Endothelial cell of umbilical vein (primary cell): ENCODE measurements around the gene FHIT.

Experiments
- JUN ChIP-seq: IDR thresholded peaks from 2 replicates; pipeline ENCODE4 v1.6.1; 2011; ENCODE audit warnings: borderline replicate concordance, low read depth; ENCODE audit not compliant: insufficient read length, insufficient read depth
- POLR2A ChIP-seq: IDR thresholded peaks from 2 replicates; pipeline ENCODE4 v1.6.1; 2012; ENCODE audit warnings: low read depth, mild to moderate bottlenecking, control low read depth, low read length
- TF ChIP-seq, protein P1 (sequence below), 2 donors: IDR thresholded peaks; 1 replicate in 1 of 2; 2 replicates in 1 of 2; pipeline ENCODE4 v1.5.1; 2011; ENCODE audit warnings: low read length in 2 of 2, mild to moderate bottlenecking in 2 of 2, moderate library complexity in 2 of 2, control low read depth in 1 of 2, inconsistent platforms in 1 of 2, low read depth in 1 of 2; ENCODE audit not compliant: insufficient read depth in 1 of 2; ENCODE audit errors: extremely low read depth in 1 of 2

DNA sequence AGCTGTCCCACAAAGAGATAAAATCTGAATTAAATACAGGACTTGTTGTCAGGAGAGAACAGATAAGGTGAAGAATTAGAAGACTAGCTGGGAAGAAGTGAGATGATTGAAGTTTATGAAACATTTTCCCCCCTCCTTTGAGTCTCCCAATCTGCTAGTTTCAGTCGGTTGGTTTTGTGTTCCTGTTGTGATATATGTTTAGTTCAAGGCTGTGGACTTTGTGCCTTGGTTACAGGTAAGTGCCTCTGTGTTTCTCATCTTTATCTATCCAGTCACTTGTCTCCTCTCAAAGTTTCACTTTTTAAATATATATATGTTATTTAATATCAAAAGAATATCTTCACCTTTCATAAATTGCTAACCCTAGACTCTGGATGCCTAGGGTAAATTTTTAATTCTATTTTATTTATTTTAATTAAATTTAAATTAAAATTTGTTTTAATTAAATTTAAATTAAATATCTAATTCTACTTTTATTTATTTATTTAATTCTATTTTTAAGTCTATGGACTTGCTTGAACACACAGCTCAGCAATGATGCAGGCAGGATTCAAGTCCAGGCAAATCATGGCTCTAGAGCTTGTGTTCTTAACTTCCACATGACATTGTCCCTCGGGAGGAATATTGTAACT lies 190.0 kb downstream of the FHIT start:
- TF ChIP-seq POLR2A = no peak
- TF ChIP-seq JUN = no peak
- TF ChIP-seq, protein P1, sequence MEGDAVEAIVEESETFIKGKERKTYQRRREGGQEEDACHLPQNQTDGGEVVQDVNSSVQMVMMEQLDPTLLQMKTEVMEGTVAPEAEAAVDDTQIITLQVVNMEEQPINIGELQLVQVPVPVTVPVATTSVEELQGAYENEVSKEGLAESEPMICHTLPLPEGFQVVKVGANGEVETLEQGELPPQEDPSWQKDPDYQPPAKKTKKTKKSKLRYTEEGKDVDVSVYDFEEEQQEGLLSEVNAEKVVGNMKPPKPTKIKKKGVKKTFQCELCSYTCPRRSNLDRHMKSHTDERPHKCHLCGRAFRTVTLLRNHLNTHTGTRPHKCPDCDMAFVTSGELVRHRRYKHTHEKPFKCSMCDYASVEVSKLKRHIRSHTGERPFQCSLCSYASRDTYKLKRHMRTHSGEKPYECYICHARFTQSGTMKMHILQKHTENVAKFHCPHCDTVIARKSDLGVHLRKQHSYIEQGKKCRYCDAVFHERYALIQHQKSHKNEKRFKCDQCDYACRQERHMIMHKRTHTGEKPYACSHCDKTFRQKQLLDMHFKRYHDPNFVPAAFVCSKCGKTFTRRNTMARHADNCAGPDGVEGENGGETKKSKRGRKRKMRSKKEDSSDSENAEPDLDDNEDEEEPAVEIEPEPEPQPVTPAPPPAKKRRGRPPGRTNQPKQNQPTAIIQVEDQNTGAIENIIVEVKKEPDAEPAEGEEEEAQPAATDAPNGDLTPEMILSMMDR (IDR thresholded peaks at IDR 0.05; ENCODE audit: extremely low read depth in 1 of 2, insufficient read depth in 1 of 2, low read depth in 1 of 2, low read length in 2 of 2) = no peak
